GM12874 (cell line): Measurements from ENCODE around the gene SPRYD7.

Source experiments
- TF ChIP-seq, protein P1 (sequence below): IDR thresholded peaks from 2 replicates; pipeline ENCODE4 v1.5.1; 2011; ENCODE audit warnings: low read depth, mild to moderate bottlenecking, control low read depth, low read length, moderate library complexity; ENCODE audit not compliant: insufficient read depth

SPRYD7 gene

DNA sequence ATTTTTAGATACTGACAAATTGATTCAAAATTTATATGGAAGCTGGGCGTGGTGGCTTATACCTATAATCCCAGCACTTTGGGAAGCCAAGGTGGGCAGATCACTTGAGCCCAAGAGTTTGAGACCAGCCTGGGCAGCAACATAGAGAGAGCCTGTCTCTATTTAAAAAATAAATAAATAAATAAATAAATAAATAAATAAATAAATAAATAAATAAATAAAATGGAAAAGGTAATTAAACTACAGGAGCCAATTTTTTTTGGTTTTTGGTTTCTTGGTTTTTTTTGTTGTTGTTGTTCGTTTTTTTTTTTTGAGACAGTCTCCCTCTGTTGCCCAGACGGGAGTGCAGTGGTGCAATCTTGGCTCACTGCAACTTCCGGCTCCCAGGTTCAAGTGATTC lies 31.3 kb upstream of the SPRYD7 start:
- TF ChIP-seq, protein P1, sequence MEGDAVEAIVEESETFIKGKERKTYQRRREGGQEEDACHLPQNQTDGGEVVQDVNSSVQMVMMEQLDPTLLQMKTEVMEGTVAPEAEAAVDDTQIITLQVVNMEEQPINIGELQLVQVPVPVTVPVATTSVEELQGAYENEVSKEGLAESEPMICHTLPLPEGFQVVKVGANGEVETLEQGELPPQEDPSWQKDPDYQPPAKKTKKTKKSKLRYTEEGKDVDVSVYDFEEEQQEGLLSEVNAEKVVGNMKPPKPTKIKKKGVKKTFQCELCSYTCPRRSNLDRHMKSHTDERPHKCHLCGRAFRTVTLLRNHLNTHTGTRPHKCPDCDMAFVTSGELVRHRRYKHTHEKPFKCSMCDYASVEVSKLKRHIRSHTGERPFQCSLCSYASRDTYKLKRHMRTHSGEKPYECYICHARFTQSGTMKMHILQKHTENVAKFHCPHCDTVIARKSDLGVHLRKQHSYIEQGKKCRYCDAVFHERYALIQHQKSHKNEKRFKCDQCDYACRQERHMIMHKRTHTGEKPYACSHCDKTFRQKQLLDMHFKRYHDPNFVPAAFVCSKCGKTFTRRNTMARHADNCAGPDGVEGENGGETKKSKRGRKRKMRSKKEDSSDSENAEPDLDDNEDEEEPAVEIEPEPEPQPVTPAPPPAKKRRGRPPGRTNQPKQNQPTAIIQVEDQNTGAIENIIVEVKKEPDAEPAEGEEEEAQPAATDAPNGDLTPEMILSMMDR = no peak

GRCh38 chr13:49958321-49958720 lies 22.2 kb upstream of the SPRYD7 start:
- TF ChIP-seq, protein P1 = no peak

DNA sequence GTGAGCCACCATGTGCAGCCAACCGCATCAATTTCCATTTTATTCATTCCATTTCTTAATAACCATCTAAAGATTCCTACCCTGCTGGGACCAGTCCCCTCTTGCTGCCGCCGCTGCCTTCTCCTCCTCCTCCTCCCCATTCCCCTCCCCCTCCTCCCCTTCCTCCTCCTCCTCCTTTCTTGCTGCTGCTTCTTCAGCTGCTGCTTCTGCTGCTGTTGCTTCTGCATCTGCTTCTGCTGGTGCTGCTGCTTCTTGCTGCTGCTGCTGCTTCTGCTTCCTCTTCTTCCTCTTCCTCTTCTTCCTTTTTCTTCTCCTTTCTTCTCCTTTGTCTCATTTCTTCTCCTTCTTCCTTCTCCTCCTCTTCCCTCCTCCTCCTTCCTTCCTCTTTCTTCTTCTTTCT lies 20.0 kb upstream of the SPRYD7 start:
- TF ChIP-seq, protein P1 = no peak

DNA sequence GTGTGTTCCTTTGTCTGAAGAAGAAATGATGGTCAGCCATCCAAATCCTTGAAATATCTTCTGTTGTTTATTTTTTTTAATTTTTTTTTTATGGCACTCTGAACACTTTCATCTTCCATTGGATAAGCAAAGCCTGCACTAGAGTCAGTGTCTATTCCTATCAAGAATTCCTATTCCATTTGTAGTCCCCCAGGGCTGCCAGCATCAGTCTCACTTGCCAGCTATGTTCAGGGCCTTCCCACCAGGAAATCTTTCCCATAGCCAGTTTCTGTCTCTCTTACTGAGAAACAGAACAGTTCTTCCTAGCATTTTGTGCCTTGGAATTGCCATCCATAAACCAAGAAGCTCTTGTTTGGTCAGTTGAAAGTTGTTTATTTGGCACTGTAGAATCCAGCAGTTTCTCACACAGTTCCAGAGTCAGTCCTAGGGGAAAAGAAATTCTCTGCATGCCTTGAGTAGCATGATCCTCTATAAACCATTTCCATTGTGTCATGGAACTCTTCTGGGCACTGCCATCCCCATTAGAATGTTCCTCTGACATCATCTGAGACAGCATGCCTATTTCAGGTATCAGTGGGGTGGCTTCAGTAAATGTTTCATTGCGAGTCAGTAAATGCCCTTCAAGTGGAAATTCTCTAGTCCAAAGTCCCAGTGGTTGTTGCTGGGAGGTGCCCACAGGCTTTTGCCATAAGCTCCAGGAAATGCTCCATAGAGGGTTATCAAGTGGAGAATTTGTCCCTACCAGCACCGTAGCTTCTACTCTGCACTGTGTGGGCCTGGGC lies 18.7 kb upstream of the SPRYD7 start:
- TF ChIP-seq, protein P1 = no peak

DNA sequence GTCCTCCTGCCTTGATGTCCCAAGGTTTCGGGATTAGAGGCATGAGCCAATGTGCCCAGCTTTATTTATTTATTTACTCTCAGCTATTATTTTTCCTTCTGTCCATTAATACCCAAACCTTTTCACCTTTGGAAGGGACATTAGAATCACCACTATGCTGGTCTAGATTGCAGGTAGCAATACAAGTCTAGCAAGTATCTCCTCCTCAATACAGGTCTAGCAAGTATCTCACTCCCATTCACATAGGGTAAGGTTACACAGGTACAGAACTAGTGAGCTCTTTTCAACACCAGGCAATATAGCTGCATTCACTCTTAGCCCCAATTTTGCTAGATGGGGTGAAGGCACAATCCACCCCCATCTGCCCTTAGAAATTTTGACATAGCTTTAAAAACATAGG lies 17.4 kb upstream of the SPRYD7 start:
- TF ChIP-seq, protein P1 = no peak

- TF ChIP-seq, protein P1 = no peak
Observed at GRCh38 chr13:49951754-49952535, 15.8 kb upstream of the SPRYD7 start.

GRCh38 chr13:49939321-49939720 lies 3.2 kb upstream of the SPRYD7 start:
- TF ChIP-seq, protein P1 = no peak
